SK-N-SH (cell line): Measurements from ENCODE around the gene NOTO. TPM values are rescaled to one million over a fixed set of nuclear protein-coding genes. Genes with fewer than 3 reads are reported as not detected.
A peak's percentile ranks its signal among the peaks of the same experiment; 100 is the strongest.

Experiments
- CTCF ChIA-PET: fragments of 300-600, 350-600 bp; formaldehyde crosslinking; extraction: SDS; loops from one replicate; lab custom pipeline; 2021; lab: Yijun Ruan, JAX
- POLR2A ChIA-PET: fragments of 350-600 bp; sonication (Branson Sonifier 250); formaldehyde crosslinking; extraction: SDS; loops from one replicate; lab custom pipeline; 2020; ENCODE audit warnings: antibody characterized with exemption, inconsistent platforms; lab: Yijun Ruan, JAX
- DNase-seq: peaks from one replicate; pipeline ENCODE4 v3.0.0; 2012
- H2AFZ ChIP-seq: fragments of 200-600 bp; sonication (generic); 2 replicates; pipeline ENCODE4 v1.8.1; 2016; ENCODE audit warnings: antibody characterized with exemption, mild to moderate bottlenecking, low read depth
- H3F3A ChIP-seq: fragments of 200-600 bp; sonication (generic); replicated peaks from 2 replicates; pipeline ENCODE3; 2016; ENCODE audit warnings: antibody characterized with exemption, mild to moderate bottlenecking; ENCODE audit not compliant: insufficient read depth
- H3K27ac ChIP-seq, 2 experiments: fragments of 200-500 bp in 1 of 2; fragments of 200-600 bp in 1 of 2; sonication (Bioruptor generic) in 1 of 2; sonication (generic), shearing (Covaris generic) in 1 of 2; 2 replicates each; pipeline versions ENCODE4 v1.5.1 to v1.6.1; 2014 to 2016; ENCODE audit warnings: low read depth in 2 of 2, inconsistent platforms in 1 of 2, low read length in 1 of 2, mild to moderate bottlenecking in 1 of 2, mixed read lengths in 1 of 2
- H3K27me3 ChIP-seq: fragments of 200-600 bp; sonication (generic), shearing (Covaris generic); 2 replicates; pipeline ENCODE4 v1.6.1; 2016; ENCODE audit warnings: mixed run types; ENCODE audit not compliant: insufficient read depth
- H3K36me3 ChIP-seq, 2 experiments: fragments of 200-500 bp in 1 of 2; fragments of 200-600 bp in 1 of 2; sonication (Bioruptor generic) in 1 of 2; sonication (generic) in 1 of 2; replicated peaks in 1 of 2; 2 replicates each; pipeline versions ENCODE3 to v1.5.1; 2014 to 2016; ENCODE audit warnings: low read length in 1 of 2, mild to moderate bottlenecking in 1 of 2; ENCODE audit not compliant: insufficient read depth in 2 of 2, control insufficient read depth in 1 of 2
- H3K4me1 ChIP-seq, 2 experiments: fragments of 200-500 bp in 1 of 2; fragments of 200-600 bp in 1 of 2; sonication (Bioruptor generic) in 1 of 2; sonication (generic), shearing (Covaris generic) in 1 of 2; 2 replicates each; pipeline versions ENCODE4 v1.5.1 to v1.6.1; 2014 to 2016; ENCODE audit warnings: low read depth in 1 of 2, low read length in 1 of 2, mixed run types in 1 of 2; ENCODE audit not compliant: insufficient read depth in 2 of 2, control insufficient read depth in 1 of 2
- H3K4me2 ChIP-seq: fragments of 200-600 bp; sonication (generic), shearing (Covaris generic); 2 replicates; pipeline ENCODE4 v1.6.1; 2017; ENCODE audit warnings: mixed run types
- H3K4me3 ChIP-seq, 2 experiments: fragments of 200-500 bp in 1 of 2; fragments of 200-600 bp in 1 of 2; sonication (Bioruptor generic) in 1 of 2; sonication (generic), shearing (Covaris generic) in 1 of 2; 2 replicates each; pipeline versions ENCODE4 v1.5.1 to v1.8.1; 2014 to 2016; ENCODE audit warnings: low read depth in 2 of 2, inconsistent platforms in 1 of 2, low read length in 1 of 2, mild to moderate bottlenecking in 1 of 2, mixed read lengths in 1 of 2, moderate library complexity in 1 of 2
- H3K79me2 ChIP-seq: fragments of 200-600 bp; sonication (generic); 2 replicates; pipeline ENCODE4 v1.8.1; 2017; ENCODE audit warnings: mild to moderate bottlenecking; ENCODE audit not compliant: insufficient read depth
- H3K9ac ChIP-seq: fragments of 200-600 bp; sonication (generic); 2 replicates; pipeline ENCODE4 v1.6.1; 2017; ENCODE audit warnings: mixed run types
- H3K9me2 ChIP-seq: fragments of 200-600 bp; sonication (generic); 2 replicates; pipeline ENCODE4 v1.6.1; 2017; ENCODE audit warnings: mixed run types
- H3K9me3 ChIP-seq: fragments of 200-600 bp; sonication (generic); 2 replicates; pipeline ENCODE4 v1.6.1; 2017; ENCODE audit warnings: mixed run types, mild to moderate bottlenecking, moderate library complexity
- H4K20me1 ChIP-seq: fragments of 200-600 bp; sonication (generic); 2 replicates; pipeline ENCODE4 v1.6.1; 2017; ENCODE audit warnings: mild to moderate bottlenecking, mixed run types; ENCODE audit not compliant: insufficient read depth
- CTCF ChIP-seq: fragments of 200-600 bp; sonication (generic); IDR thresholded peaks from 2 replicates; pipeline ENCODE4 v1.6.1; 2017; ENCODE audit warnings: antibody characterized with exemption, mild to moderate bottlenecking, moderate library complexity
- ELF1 ChIP-seq: IDR thresholded peaks from 2 replicates; pipeline ENCODE4 v1.4.0; 2012
- FOSL2 ChIP-seq: IDR thresholded peaks from 2 replicates; pipeline ENCODE4 v1.4.0; 2012; ENCODE audit warnings: low read depth, mild to moderate bottlenecking, moderate library complexity, borderline replicate concordance
- GABPA ChIP-seq: IDR thresholded peaks from 2 replicates; pipeline ENCODE4 v1.4.0; 2012; ENCODE audit warnings: low read depth, mild to moderate bottlenecking
- GATA2 ChIP-seq: sonication (generic); formaldehyde crosslinking; IDR thresholded peaks from 2 replicates; pipeline ENCODE4 v1.5.0; 2020; ENCODE audit warnings: mild to moderate bottlenecking, missing genetic modification reagents
- IRF3 ChIP-seq: fragments of 150-350 bp; IDR thresholded peaks from 2 replicates; pipeline ENCODE4 v1.6.1; 2016; ENCODE audit warnings: mild to moderate bottlenecking, low read depth, low read length
- MEF2A ChIP-seq: IDR thresholded peaks from 2 replicates; pipeline ENCODE4 v1.4.0; 2012; ENCODE audit warnings: low read depth, borderline replicate concordance
- MXI1 ChIP-seq: IDR thresholded peaks from 2 replicates; pipeline ENCODE4 v1.6.1; 2012; ENCODE audit warnings: mild to moderate bottlenecking, low read depth, low read length, improper control_type of control experiment
- NRF1 ChIP-seq: IDR thresholded peaks from 2 replicates; pipeline ENCODE4 v1.6.1; 2012; ENCODE audit warnings: low read depth, mild to moderate bottlenecking, low read length
- RAD21 ChIP-seq: IDR thresholded peaks from 2 replicates; pipeline ENCODE4 v1.6.1; 2012; ENCODE audit warnings: mild to moderate bottlenecking, low read length
- RCOR1 ChIP-seq: fragments of 150-350 bp; IDR thresholded peaks from 2 replicates; pipeline ENCODE4 v1.6.1; 2017; ENCODE audit warnings: antibody characterized with exemption, low read length
- RFX5 ChIP-seq: IDR thresholded peaks from 2 replicates; pipeline ENCODE4 v1.6.1; 2012; ENCODE audit warnings: mild to moderate bottlenecking, improper control_type of control experiment, low read length
- RXRA ChIP-seq: IDR thresholded peaks from 2 replicates; pipeline ENCODE4 v1.4.0; 2012; ENCODE audit warnings: low read depth, mild to moderate bottlenecking, borderline replicate concordance
- SIN3A ChIP-seq: IDR thresholded peaks from 2 replicates; pipeline ENCODE4 v1.6.1; 2012; ENCODE audit warnings: low read depth, mild to moderate bottlenecking, low read length, moderate library complexity, borderline replicate concordance
- SMC3 ChIP-seq: IDR thresholded peaks from 2 replicates; pipeline ENCODE4 v1.6.1; 2012; ENCODE audit warnings: low read depth, low read length, improper control_type of control experiment
- TCF12 ChIP-seq: IDR thresholded peaks from 2 replicates; pipeline ENCODE4 v1.4.0; 2012
- YY1 ChIP-seq: IDR thresholded peaks from 2 replicates; pipeline ENCODE4 v1.4.0; 2012; ENCODE audit warnings: low read depth, mild to moderate bottlenecking
- ZBTB33 ChIP-seq: IDR thresholded peaks from 2 replicates; pipeline ENCODE4 v1.4.0; 2012; ENCODE audit warnings: low read depth, borderline replicate concordance
- WGBS: methylation state at CpG from one replicate; pipeline ENCODE4 v1.1.6; 2017; ENCODE audit warnings: low lambda C conversion rate; 5-methylcytosine and 5-hydroxymethylcytosine counted together
- polyA plus RNA-seq, 3 experiments: library from polyadenylated mRNA; depleted of rRNA; stranded (reverse); fragments of >200 nt; gene quantifications; 2 replicates each; pipeline ENCODE4 v1.2.3, GENCODE V29; 2012
- TF ChIP-seq, protein P1 (sequence below): IDR thresholded peaks from 2 replicates; pipeline ENCODE4 v1.6.1; 2012; ENCODE audit warnings: mild to moderate bottlenecking, low read depth, low read length, moderate library complexity
- TF ChIP-seq, protein P2 (sequence below): IDR thresholded peaks from 2 replicates; pipeline ENCODE4 v1.4.0; 2012; ENCODE audit warnings: low read depth, borderline replicate concordance

The NOTO gene
- polyA plus RNA-seq, 1 of the 3 experiments (the other 2 are of a cell fraction), result not detected

- CTCF ChIA-PET, result interaction anchor here (0.6 to 9.3 kb wide), 10 partner anchors 14 to 315 kb away, joined by 3 to 173 read pairs (median 44); partner anchors contain the start of genes SMYD5 and SPR
Measured at GRCh38 chr2:73174941-73175662, 27.3 kb upstream of the NOTO start.

More at GRCh38 chr2:73174941-73175662, 27.3 kb upstream of the NOTO start:
- H4K20me1 ChIP-seq, result no peaks in the 10 kb centered on the region
- TF ChIP-seq, protein P1, sequence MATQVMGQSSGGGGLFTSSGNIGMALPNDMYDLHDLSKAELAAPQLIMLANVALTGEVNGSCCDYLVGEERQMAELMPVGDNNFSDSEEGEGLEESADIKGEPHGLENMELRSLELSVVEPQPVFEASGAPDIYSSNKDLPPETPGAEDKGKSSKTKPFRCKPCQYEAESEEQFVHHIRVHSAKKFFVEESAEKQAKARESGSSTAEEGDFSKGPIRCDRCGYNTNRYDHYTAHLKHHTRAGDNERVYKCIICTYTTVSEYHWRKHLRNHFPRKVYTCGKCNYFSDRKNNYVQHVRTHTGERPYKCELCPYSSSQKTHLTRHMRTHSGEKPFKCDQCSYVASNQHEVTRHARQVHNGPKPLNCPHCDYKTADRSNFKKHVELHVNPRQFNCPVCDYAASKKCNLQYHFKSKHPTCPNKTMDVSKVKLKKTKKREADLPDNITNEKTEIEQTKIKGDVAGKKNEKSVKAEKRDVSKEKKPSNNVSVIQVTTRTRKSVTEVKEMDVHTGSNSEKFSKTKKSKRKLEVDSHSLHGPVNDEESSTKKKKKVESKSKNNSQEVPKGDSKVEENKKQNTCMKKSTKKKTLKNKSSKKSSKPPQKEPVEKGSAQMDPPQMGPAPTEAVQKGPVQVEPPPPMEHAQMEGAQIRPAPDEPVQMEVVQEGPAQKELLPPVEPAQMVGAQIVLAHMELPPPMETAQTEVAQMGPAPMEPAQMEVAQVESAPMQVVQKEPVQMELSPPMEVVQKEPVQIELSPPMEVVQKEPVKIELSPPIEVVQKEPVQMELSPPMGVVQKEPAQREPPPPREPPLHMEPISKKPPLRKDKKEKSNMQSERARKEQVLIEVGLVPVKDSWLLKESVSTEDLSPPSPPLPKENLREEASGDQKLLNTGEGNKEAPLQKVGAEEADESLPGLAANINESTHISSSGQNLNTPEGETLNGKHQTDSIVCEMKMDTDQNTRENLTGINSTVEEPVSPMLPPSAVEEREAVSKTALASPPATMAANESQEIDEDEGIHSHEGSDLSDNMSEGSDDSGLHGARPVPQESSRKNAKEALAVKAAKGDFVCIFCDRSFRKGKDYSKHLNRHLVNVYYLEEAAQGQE, result no peak
- TF ChIP-seq RXRA, result no peak
- TF ChIP-seq ELF1, result no peak
- no peak for TF ChIP-seq YY1
- TF ChIP-seq GATA2 (CRISPR knock-in tag), result no peak
- no peak for TF ChIP-seq SMC3
- no peak for TF ChIP-seq FOSL2
- no peak for TF ChIP-seq MEF2A
- TF ChIP-seq NRF1, result no peak
- no peak for TF ChIP-seq MXI1
- TF ChIP-seq RAD21, result no peak
- no peak for TF ChIP-seq GABPA
- no peak for TF ChIP-seq ZBTB33
- TF ChIP-seq, protein P2, sequence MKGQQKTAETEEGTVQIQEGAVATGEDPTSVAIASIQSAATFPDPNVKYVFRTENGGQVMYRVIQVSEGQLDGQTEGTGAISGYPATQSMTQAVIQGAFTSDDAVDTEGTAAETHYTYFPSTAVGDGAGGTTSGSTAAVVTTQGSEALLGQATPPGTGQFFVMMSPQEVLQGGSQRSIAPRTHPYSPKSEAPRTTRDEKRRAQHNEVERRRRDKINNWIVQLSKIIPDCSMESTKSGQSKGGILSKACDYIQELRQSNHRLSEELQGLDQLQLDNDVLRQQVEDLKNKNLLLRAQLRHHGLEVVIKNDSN, result no peak
- TF ChIP-seq RFX5, result no peak
- TF ChIP-seq IRF3, result no peak
- TF ChIP-seq CTCF, result no peak
- no peak for TF ChIP-seq SIN3A
- no peak for TF ChIP-seq RCOR1
- no peak for TF ChIP-seq TCF12
- H3K4me3 ChIP-seq, result peak overlapping the region; percentile 32 to 35; a peak in 1 of 4 replicates
- H3K9me3 ChIP-seq, result no peaks in the 10 kb centered on the region
- H3K9me2 ChIP-seq, result no peaks in the 10 kb centered on the region
- no peak for DNase-seq
- no peaks in the 10 kb centered on the region for H3K36me3 ChIP-seq
- no peaks in the 10 kb centered on the region for H3K79me2 ChIP-seq
- H3K27me3 ChIP-seq, result peaks cover 21% of the 10 kb centered on the region
- no peak overlapping the region for H3K27ac ChIP-seq
- H3K9ac ChIP-seq, result no peak overlapping the region
- WGBS, result 75% methylated on average over 12 of the region's 25 CpGs
- POLR2A ChIA-PET, result no interaction called here
- H3F3A ChIP-seq, result no peaks in the 10 kb centered on the region
- peak overlapping the region; percentile 50; the same call in 1 of the 2 replicates for H3K4me2 ChIP-seq
- H2AFZ ChIP-seq, result peak overlapping the region; percentile 65; the same call in 1 of the 2 replicates
- peaks cover 0 to 33% of the 10 kb centered on the region in 2 experiments; a peak in 1 of 4 replicates for H3K4me1 ChIP-seq
